Thyroid gland (tissue), 4 donors: Measurements from ENCODE around the gene KPNA5.
"Not testable (repeated sequence)": the region's sequence is repeated elsewhere in the genome, so short reads cannot be mapped to it uniquely, and the experiment has no call there.

ENCODE experiments used
- CTCF ChIP-seq, 6 experiments: fragments of 200-600 bp in 3 of 6; fragments of 450-650 bp in 3 of 6; sonication (generic) in 3 of 6; IDR thresholded peaks; one replicate each; pipeline ENCODE4 v1.5.1; 2016 to 2019; ENCODE audit warnings: antibody characterized with exemption in 6 of 6, mild to moderate bottlenecking in 2 of 6, inconsistent platforms in 1 of 6, moderate library complexity in 1 of 6
- POLR2A ChIP-seq, 2 donors: fragments of 450-650 bp; IDR thresholded peaks; one replicate each; pipeline ENCODE4 v1.6.1; 2017; ENCODE audit warnings: antibody characterized with exemption in 2 of 2, mild to moderate bottlenecking in 2 of 2, moderate library complexity in 1 of 2

- not testable (repeated sequence) for TF ChIP-seq CTCF, POLR2A (IDR thresholded peaks at IDR 0.05)
Observed at GRCh38 chr6:116664169-116664568, 16.8 kb upstream of the KPNA5 start.
